IPS-20b (cell line): ENCODE results near the gene ATP8B4.
A peak's percentile ranks its signal among the peaks of the same experiment; 100 is the strongest.

Experiments
- H3K27ac ChIP-seq: one replicate; pipeline ENCODE4 v1.5.1; 2013; ENCODE audit warnings: low read length
- H3K27me3 ChIP-seq: 2 replicates; pipeline ENCODE4 v1.6.1; 2013; ENCODE audit warnings: mild to moderate bottlenecking, low read length, inconsistent platforms; ENCODE audit not compliant: insufficient read depth
- H3K36me3 ChIP-seq: 2 replicates; pipeline ENCODE4 v1.6.1; 2013; ENCODE audit warnings: low read depth, mild to moderate bottlenecking, inconsistent platforms, low read length, moderate library complexity; ENCODE audit not compliant: insufficient read depth
- H3K4me1 ChIP-seq: 2 replicates; pipeline ENCODE4 v1.6.1; 2013; ENCODE audit warnings: mild to moderate bottlenecking, control low read depth, inconsistent platforms, low read length, moderate library complexity; ENCODE audit not compliant: insufficient read depth
- H3K4me3 ChIP-seq: 2 replicates; pipeline ENCODE4 v1.5.1; 2013; ENCODE audit warnings: mild to moderate bottlenecking, low read length, inconsistent platforms
- H3K9ac ChIP-seq: 2 replicates; pipeline ENCODE4 v1.6.1; 2013; ENCODE audit warnings: low read depth, mild to moderate bottlenecking, inconsistent platforms, low read length, moderate library complexity
- H3K9me3 ChIP-seq: 2 replicates; pipeline ENCODE4 v1.6.1; 2013; ENCODE audit warnings: mild to moderate bottlenecking, low read depth, low read length, inconsistent platforms; ENCODE audit not compliant: insufficient read depth

Gene ATP8B4

GRCh38 chr15:50028326-50028725 lies 90.7 kb downstream of the ATP8B4 start:
- H3K27ac ChIP-seq, result no peak overlapping the region
- H3K27me3 ChIP-seq, result no peaks in the 10 kb centered on the region
- H3K9ac ChIP-seq, result no peak overlapping the region
- H3K9me3 ChIP-seq, result no peaks in the 10 kb centered on the region
- H3K4me3 ChIP-seq, result no peak overlapping the region
- no peaks in the 10 kb centered on the region for H3K4me1 ChIP-seq
- H3K36me3 ChIP-seq, result no peaks in the 10 kb centered on the region

DNA sequence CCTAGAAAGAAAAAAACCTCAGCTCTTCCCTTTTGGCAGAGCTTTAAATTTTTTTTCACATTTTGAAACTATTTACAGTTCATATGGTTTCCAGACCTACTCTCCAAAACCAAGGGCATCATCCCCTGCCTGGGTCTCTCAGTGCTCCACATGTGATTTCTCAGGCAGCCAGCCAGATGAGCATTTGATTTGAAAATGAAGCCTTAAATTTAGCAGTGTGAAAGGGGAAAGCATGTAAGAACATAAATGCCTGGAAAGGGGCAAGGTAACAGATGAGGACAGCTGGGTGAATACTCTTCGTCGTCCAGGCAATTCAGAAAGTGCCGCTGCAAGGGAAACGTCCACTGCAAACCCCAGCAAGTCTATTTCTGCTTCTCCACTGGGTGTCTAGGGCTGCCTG lies 94.8 kb downstream of the ATP8B4 start:
- Histone ChIP-seq H3K27me3 (no peaks in the 10 kb centered on the region), H3K4me3 (no peak overlapping the region), H3K4me1 (no peaks in the 10 kb centered on the region), H3K9me3 (no peaks in the 10 kb centered on the region), H3K36me3 (no peaks in the 10 kb centered on the region), H3K27ac (no peak overlapping the region), H3K9ac (no peak overlapping the region)

DNA sequence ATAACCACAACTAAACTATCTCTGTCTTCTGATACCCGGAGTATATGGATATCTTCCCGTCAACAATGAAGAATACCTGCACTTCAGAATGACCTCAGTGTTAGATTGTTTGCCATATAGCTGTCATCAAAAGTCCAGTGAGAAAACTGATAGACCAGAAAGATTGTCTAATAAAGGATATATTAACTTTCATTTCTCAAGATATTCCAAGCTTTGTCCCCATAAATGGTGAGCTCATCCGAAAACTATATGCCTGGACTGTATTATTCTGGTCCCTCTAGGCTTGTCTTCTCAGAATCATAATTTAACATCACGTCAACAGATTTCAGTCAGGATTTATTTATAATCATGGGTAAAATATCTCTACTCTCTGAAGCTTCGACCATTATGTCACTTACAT lies 100.5 kb downstream of the ATP8B4 start:
- no peak overlapping the region for H3K9ac ChIP-seq
- no peak overlapping the region for H3K4me3 ChIP-seq
- no peaks in the 10 kb centered on the region for H3K4me1 ChIP-seq
- no peaks in the 10 kb centered on the region for H3K9me3 ChIP-seq
- H3K27ac ChIP-seq, result no peak overlapping the region
- H3K36me3 ChIP-seq, result no peaks in the 10 kb centered on the region
- H3K27me3 ChIP-seq, result no peaks in the 10 kb centered on the region

- no peak overlapping the region for H3K9ac ChIP-seq
- no peaks in the 10 kb centered on the region for H3K4me1 ChIP-seq
- H3K27me3 ChIP-seq, result no peaks in the 10 kb centered on the region
- H3K9me3 ChIP-seq, result no peaks in the 10 kb centered on the region
- no peaks in the 10 kb centered on the region for H3K36me3 ChIP-seq
- no peak overlapping the region for H3K27ac ChIP-seq
- H3K4me3 ChIP-seq, result no peak overlapping the region
Measured at GRCh38 chr15:50017522-50017921, 101.5 kb downstream of the ATP8B4 start.

DNA sequence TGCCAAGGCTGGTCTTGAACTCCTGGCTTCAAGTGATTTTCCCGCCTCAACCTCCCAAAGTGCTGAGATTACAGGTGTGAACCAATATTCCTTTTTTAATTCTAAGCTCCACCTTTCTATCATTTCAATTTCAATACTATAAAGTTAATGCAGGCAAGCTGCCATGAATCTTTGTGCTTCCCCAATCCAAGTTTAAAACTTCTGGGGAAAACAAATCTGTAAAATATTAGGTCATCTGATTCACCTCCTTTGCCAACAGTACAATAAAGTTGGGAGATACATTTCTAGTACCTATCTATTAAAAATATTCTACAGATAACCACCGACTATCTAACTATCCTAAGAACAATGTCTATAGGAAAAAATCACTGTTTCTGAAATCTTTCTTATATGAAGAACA lies 102.1 kb downstream of the ATP8B4 start:
- Histone ChIP-seq H3K9me3 (no peaks in the 10 kb centered on the region), H3K36me3 (no peaks in the 10 kb centered on the region), H3K4me3 (no peak overlapping the region), H3K27me3 (no peaks in the 10 kb centered on the region), H3K4me1 (no peaks in the 10 kb centered on the region), H3K27ac (no peak overlapping the region), H3K9ac (no peak overlapping the region)

- H3K27me3 ChIP-seq, result no peaks in the 10 kb centered on the region
- H3K4me3 ChIP-seq, result no peak overlapping the region
- H3K27ac ChIP-seq, result no peak overlapping the region
- no peaks in the 10 kb centered on the region for H3K36me3 ChIP-seq
- no peaks in the 10 kb centered on the region for H3K4me1 ChIP-seq
- H3K9ac ChIP-seq, result no peak overlapping the region
- no peaks in the 10 kb centered on the region for H3K9me3 ChIP-seq
Measured at GRCh38 chr15:50012790-50013189, 106.2 kb downstream of the ATP8B4 start.

GRCh38 chr15:50009634-50010033 lies 109.4 kb downstream of the ATP8B4 start:
- no peaks in the 10 kb centered on the region; the same call in 1 of the 2 replicates for H3K4me1 ChIP-seq
- no peak overlapping the region for H3K4me3 ChIP-seq
- no peak overlapping the region for H3K27ac ChIP-seq
- no peaks in the 10 kb centered on the region for H3K9me3 ChIP-seq
- no peak overlapping the region for H3K9ac ChIP-seq
- no peaks in the 10 kb centered on the region for H3K36me3 ChIP-seq
- H3K27me3 ChIP-seq, result no peaks in the 10 kb centered on the region

GRCh38 chr15:50003786-50004334 lies 115.2 kb downstream of the ATP8B4 start:
- Histone ChIP-seq H3K4me3 (peak overlapping the region; percentile 49; the same call in 1 of the 2 replicates), H3K27me3 (no peaks in the 10 kb centered on the region), H3K36me3 (no peaks in the 10 kb centered on the region), H3K9ac (no peak overlapping the region; the same call in 1 of the 2 replicates), H3K4me1 (peaks cover 16% of the 10 kb centered on the region; the same call in 1 of the 2 replicates), H3K9me3 (peaks cover 4% of the 10 kb centered on the region; the same call in 1 of the 2 replicates), H3K27ac (peak overlapping the region; percentile 31)

DNA sequence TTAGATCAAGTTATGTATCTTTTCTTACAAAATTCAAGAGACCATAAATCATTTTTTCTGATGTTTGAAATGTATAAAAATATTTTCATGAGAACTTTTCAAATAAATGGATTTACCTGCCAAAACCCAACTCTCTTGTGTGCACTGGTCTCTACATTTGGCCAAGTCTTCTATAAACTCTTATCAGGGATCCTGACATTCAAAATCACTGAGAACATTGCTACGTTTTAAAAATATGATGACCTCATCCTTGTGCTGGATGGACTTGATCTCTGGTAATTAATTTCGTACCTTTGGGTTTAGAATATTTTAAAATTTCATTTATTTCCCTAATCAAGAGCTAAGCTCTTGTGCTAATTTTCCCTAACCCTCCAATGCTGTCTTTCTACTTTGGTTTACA lies 127.4 kb downstream of the ATP8B4 start:
- no peaks in the 10 kb centered on the region for H3K27me3 ChIP-seq
- H3K36me3 ChIP-seq, result no peaks in the 10 kb centered on the region
- H3K4me1 ChIP-seq, result no peaks in the 10 kb centered on the region
- no peaks in the 10 kb centered on the region for H3K9me3 ChIP-seq
- no peak overlapping the region for H3K9ac ChIP-seq
- no peak overlapping the region for H3K4me3 ChIP-seq
- H3K27ac ChIP-seq, result no peak overlapping the region

- no peak overlapping the region for H3K27ac ChIP-seq
- H3K4me1 ChIP-seq, result no peaks in the 10 kb centered on the region
- no peaks in the 10 kb centered on the region for H3K9me3 ChIP-seq
- H3K9ac ChIP-seq, result no peak overlapping the region
- no peak overlapping the region for H3K4me3 ChIP-seq
- no peaks in the 10 kb centered on the region for H3K36me3 ChIP-seq
- no peaks in the 10 kb centered on the region for H3K27me3 ChIP-seq
Measured at GRCh38 chr15:49990835-49991545, 128.0 kb downstream of the ATP8B4 start.

DNA sequence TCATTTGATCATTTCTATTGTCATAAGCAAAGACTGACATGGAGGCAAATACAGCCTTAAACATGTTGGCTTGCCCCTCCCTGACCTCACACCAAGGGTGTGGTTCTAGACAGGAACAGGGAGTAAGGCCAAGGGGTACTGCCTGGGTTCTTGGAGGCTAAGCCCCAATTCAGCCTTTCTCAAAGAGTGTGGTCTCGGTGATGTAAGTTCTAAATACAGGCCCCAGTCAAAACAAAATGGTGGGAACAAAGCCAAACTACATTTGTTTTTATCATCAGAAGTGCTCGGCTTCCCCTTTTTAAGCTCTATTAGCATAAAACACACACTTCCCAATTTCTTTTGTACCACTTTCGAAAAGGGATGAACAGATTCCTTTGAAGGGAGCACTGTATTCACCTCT lies 129.5 kb downstream of the ATP8B4 start:
- H3K27ac ChIP-seq, result no peak overlapping the region
- H3K9ac ChIP-seq, result no peak overlapping the region
- H3K4me3 ChIP-seq, result no peak overlapping the region
- H3K9me3 ChIP-seq, result no peaks in the 10 kb centered on the region
- no peaks in the 10 kb centered on the region for H3K4me1 ChIP-seq
- H3K27me3 ChIP-seq, result no peaks in the 10 kb centered on the region
- H3K36me3 ChIP-seq, result no peaks in the 10 kb centered on the region

DNA sequence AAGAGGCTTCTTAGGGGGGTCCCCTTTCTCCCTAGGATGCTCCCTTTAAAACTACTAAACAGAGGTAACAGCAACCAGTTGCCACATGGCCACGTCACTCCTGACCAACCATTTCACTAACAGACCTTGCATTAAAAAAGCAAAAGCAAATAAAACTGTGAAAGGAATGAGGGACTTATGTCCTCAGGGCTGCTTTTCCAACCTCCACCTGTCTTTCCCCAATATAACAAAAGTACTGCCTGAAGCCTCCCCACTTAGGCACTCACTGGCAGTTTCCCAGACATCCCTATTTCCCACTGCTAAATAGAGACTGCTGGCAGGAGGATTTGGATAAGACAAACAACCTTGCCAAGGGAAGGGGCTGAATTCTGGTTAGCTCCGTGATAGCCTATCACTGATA lies 130.3 kb downstream of the ATP8B4 start:
- no peak overlapping the region for H3K4me3 ChIP-seq
- H3K27ac ChIP-seq, result no peak overlapping the region
- H3K36me3 ChIP-seq, result no peaks in the 10 kb centered on the region
- no peaks in the 10 kb centered on the region for H3K27me3 ChIP-seq
- H3K4me1 ChIP-seq, result no peaks in the 10 kb centered on the region
- H3K9me3 ChIP-seq, result no peaks in the 10 kb centered on the region
- no peak overlapping the region for H3K9ac ChIP-seq
